ENCODE data around the gene COL6A1.
A peak's percentile ranks its signal among the peaks of the same experiment; 100 is the strongest.
"Not testable (repeated sequence)": the region's sequence is repeated elsewhere in the genome, so short reads cannot be mapped to it uniquely, and the experiment has no call there.

Gene COL6A1

DNA sequence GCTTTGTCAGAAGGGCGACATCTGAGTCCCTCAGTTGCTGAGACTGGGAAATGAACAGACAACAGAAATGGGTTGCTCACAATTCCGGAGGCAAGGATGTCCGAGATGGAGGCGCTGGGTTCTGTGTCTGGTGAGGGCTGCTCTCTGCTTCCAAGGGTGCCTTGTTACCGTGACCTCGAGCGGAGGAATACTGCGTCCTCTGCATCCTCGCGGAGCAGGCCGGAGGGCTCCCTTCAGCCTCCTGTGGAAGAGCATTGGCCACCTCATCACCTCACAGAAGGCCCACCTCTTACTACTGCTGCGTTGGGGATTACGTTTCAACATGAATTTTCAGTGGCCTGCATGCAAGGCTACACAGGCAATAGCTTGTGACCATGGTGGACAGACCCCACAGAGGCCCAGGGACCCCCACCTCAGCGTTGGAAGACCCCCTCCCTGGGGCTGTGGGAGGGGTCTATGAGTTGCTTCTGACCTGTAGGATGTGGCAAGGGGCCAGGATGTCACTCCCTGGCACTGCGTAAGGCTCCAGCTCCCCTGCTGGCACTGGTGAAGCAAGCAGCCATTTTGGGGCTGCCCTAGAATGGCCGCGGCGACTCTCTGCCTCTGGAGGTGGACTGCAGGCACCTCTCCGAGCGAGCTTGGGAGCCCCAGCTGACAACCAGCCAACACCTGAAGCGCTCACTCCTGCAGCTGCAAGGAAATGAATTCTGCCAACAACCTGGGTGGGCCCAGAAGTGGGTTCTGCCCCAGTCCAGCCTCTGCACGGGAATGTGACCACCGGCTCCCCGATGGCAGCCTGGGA is 36.3 kb upstream of the COL6A1 start:
- DNase-seq: no peak

DNA sequence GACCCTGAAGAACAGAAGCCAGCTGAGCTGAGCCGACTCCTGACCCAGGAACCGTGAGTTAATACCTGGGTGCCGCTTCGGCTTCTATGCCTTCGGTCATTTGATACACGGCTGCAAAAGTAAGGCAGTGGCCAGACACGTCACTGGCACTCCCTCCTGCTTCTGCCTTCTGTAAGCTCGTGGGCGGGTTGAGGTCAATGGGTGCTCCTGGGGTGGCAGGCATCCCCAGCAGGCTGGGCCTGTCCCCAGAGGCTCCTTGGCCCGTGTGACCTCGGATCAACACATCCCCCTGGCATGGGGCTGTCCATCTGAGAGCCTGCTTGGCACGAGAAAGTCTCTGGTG is 35.7 kb upstream of the COL6A1 start:
- no peak for DNase-seq

DNA sequence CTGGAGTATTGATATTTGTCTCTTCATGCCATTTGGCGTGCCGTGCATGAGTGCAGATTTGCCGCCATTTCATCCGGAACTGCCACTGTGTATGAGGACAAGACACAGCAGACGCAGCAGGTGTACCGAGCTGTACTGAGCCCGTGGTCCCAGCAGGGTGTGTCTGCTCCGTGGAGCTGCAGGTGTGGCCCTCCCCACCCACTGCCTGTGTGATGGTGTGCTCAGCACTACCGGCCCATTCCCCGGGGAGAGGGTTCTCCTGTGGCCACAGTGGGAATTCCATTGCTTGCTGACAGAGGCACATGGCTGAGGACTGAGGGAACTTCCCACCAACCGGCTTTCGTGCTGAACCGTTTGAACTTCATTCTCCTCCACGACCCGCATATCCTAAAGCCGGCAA is 34.3 kb upstream of the COL6A1 start:
- no peak for DNase-seq

DNA sequence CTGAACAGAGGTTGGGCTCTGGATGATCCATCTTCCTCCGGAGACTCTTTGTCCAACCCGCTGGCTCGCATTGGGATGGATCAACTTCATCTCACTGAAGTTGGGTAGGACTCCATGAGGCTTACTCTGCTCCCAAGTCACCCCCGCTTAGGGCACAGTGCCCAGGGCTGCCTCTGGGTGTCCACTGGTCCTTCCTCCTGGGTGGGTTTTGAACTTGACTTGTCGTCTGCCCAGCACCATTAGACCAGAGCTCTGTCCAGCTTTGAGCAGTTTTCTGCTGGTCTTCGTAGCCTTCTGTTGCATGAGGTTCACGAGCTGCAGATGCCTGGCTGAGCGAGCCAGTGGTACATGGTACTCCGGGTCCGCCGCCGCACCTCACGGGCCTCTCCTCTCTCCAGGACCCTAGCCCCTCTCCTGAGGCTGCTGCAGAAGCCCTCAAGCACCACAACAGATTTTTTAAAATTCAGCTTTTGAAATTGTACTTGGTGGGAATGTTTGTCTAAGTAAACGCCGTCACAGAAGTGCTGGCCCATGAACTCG is 33.8 kb upstream of the COL6A1 start:
- DNase-seq: no peak

DNA sequence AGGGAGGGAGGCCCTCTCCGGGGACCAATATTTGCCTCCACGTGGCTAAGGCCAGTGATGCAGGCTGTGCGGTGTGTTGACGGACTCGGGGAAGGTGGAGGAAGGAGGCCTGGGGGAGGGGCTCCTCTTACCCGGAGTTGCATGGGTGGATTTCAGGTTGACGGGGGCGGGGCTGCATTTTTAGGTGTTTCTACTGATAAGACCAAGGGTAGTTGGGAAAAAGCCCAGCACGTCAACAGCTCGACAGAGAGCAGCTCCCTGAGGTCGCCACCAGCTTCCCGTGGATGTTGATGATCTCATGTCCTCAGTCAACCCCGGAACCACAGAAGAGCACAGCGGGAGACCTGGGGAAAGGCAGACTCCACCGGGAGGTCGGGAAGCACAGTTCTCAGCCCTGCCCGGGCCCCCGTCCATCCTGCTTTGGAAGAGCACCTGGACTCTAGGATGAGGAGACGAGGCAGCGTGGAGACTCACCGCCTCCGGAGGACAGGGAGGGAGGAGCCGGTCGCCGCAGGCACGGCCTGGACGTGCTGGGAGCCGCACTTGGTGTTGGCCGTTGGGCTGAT is 32.9 kb upstream of the COL6A1 start:
- DNase-seq: no peak

- DNase-seq: no peak
Measured at GRCh38 chr21:45949928-45950739, 31.4 kb upstream of the COL6A1 start.

DNA sequence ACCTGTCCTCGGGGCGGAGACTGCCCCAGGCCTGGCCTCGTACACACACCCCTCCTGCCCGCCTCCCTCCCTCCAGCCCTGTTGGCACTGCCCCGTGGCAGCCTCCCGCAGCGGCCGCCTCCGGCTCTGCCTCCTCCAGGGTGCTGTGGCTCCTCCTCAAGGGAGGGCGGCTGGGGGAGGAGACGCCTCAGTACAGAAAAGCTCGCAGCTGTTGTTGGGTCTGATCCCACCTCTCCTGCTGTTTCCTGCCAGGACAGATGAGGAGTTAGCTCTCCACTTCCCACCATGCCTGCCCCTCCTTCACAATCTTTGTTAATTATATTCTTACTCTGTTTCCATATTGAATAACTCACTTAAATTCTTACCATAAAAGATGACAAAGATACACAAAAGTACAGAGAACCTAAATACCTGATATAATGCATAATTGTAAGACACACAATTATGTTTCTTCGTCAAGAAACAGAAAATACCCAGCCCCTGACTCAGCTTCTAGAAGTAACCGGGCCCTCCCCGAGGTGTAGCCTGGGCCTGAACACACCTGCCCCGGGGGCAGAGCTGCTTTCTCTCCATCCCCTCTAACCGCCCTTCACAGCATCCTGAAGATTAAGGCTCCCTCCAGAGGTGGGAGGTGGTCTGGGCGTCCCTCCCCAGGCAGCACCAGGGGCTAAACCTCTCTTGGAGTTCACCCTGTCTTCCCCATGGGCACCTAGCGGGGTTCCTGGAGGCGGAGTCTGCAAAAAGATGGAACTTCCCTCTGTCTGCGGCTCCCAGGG is 30.6 kb upstream of the COL6A1 start:
- DNase-seq: no peak

DNA sequence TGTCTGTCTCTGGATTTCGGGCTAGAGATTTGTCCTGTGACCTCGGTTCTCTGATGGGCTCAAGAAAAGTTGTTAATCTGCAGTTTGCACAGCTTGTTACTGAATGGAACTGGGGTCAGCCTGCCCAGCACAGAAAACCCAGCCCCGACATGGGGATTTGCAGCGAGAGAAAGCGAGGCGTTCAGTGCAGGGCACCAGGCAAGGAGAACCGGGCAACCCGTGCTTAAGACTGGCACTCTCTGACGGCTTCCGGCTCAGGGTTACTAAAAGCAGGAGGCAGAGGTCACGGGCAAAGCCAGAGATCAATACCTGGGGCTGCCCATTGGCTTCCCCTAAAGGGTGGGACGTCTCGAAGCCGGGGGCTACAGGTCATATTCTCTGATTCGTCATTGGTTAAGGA is 29.9 kb upstream of the COL6A1 start:
- DNase-seq: no peak

- not testable (repeated sequence) for DNase-seq
Measured at GRCh38 chr21:45952527-45952926, 29.0 kb upstream of the COL6A1 start.

- DNase-seq: no peak
Measured at GRCh38 chr21:45952974-45953373, 28.6 kb upstream of the COL6A1 start.

DNA sequence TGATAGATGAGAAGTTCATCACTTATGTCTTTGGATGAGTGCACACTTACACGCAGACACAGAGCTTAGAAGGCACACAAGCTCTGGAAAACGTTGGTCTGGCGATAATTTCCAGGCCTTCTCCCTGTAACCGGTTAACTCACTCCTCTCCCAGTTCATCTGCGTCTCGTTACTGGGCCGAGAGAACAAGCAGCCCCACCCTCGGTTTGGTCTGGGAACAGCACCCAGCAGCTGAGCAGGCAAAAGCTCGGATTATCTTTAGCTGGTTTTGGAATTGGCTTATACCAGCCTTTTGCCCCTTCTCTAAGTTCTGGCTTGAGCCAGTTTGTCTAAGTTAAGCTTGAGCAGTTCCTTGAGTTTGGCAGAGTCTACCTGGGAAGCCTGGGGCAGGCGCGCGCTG is 27.3 kb upstream of the COL6A1 start:
- DNase-seq: no peak

DNA sequence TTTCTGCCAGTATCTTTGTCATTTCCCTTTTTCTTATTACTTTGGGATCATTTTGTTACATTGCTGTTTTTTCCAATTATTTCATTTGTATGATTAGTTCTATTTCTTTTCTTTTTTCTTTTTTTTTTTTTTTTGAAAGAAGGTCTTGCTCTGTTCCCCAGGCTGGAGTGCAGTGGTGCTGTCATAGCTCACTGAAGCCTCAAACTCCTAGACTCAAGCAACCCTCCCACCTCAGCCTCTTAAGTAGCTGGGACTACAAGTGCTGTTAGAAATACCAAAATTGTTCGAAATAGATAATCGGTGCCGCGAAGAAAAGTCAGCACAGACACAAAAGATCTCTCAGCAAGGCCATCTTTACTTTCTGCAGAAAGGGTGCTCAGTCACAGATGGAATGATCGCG is 26.6 kb upstream of the COL6A1 start:
- no peak for DNase-seq

- DNase-seq: no peak
Measured at GRCh38 chr21:45957551-45957950, 24.0 kb upstream of the COL6A1 start.

DNA sequence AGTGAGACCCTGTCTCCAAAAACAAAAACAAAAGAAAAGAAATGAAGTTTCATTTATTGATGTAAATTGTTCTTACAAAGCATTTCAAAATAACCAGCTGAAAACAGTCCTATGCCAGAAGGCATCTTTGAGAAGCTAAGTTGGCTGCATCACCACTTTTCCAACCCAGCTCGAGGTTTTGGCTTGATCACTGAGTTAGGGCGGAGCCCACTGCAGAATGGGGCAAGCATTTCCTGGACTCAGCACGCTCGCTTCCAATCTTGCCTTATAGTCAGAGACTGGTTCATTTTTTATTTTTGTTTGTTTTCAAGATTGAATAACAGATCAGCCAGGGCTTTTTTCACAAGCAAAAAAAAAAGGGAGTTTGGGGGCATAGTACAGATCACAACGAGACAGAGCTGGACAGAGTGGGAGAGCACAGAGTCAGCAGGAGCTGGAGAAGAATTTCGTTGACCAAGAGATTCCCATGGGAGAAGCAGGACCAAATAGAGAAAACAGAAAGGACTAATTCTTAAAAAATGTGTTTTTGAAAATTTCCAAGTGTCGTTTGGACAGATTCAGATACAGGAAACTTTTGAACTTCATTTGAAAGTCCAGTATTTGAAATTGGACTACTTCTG is 23.5 kb upstream of the COL6A1 start:
- no peak for DNase-seq

DNA sequence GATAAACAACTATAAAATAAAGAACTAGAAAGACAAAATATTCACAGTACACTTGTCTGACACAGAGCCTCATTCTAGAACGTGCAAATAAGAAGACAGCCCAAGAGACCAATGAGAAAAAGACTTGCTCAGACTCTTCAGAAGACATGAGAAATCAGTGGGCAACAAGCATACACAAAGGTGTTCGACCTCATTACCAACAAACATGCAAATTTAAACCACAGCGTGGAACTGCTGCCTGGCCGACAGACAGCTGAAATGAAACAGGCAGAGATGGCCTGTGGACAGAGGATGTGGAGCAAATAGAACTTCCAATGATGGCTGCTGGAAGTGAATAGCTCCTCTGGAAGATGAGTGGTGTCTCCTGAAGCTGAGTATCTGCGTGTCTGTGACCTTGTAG is 22.4 kb upstream of the COL6A1 start:
- DNase-seq: no peak

DNA sequence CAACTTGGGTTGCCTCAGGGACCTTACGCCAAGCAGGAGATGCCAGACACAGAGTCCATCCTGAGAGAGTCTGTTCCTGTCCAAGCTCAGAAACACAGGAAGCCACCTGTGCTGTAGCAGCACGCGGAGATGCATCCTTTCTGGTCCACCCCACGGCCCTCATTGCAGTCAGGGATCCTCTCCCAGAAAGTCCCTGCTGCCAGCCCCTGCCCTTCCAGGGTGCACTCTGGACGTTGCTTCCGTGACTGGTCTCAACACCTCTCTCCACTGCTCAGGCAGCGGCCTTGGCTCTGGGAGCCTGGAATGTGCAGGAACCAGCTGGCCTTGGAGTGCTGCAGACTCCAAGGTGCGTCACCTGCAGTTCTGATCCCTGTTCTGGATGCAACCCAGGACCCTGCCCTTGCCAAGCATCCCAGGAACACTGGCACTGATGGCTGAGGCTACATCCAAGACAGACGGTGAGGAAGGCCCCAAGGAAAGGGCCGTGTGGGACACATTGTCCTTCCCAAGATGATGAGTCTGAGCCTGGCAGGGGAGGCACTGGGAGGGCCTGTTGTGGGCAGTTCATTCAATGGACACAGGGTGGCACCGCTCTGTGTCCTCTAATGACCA is 21.7 kb upstream of the COL6A1 start:
- no peak for DNase-seq

DNA sequence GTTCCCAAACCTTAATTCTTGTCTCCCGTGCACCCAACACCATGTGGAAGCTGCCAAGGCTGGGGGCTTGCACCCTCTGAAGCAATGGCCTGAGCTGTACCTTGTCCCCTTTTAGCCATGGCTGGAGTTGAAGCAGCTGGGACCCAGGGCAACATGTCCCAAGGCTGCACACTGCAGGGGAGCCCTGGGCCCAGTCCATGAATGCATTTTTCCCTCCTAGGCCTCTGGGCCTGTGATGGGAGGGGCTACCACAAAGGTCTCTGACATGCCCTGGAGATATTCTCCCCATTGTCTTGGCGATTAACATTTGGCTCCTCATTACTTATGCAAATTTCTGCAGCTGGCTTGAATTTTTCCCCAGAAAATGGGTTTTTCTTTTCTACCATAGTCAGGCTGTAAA is 20.2 kb upstream of the COL6A1 start:
- not testable (repeated sequence) for DNase-seq

DNA sequence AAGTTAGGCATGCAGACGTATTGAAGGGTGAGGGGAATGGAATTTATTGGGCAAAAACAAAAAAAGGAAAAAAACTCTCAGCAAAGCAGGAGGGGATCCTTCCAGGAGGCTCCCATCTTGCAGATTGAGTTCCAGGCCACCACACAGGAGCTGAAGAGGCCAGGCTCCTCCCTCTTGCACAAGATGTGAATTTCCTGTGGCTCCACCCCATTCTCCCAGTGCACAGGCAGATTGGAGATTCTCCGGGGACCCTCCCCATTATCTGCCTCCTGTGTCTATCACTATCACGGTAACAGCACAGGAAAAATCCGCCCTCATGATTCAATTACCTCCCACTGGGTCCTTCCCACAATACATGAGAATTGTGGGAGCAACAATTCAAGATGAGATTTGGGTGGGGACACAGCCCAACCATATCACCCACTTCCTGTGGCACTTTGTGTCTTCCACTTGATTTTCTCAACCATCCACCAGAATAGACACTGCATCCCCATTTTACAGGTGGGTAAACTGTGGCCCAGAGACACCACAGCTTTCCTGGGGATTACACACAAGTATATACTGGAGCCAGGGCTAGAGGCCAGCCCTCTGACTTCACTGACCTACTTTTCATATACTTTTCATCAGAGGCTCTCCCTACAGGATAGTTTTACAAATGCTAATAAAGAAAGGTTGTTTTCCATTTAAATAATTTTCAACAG is 18.9 kb upstream of the COL6A1 start:
- DNase-seq: no peak

GRCh38 chr21:45963232-45963570 is 18.4 kb upstream of the COL6A1 start:
- no peak for DNase-seq

- peak; percentile 16 for DNase-seq
Measured at GRCh38 chr21:45964649-45965048, 16.9 kb upstream of the COL6A1 start.

GRCh38 chr21:45965084-45965809 is 16.3 kb upstream of the COL6A1 start:
- DNase-seq: no peak
